ENCODE results near the gene WBP1. TPM values are rescaled to one million over a fixed set of nuclear protein-coding genes. Genes with fewer than 3 reads are reported as not detected.

WBP1 gene
- total RNA-seq, 6 experiments from 2014 or later = 51.0 to 73.1 (median 56.7) TPM

- DNase-seq = no peak
- Mint-ChIP-seq H3K27ac (0 out of 2 replicates have a peak within 1 kb of the TSS, but pooled peaks have one; percentile 37), H3K36me3 (ENCODE audit: low read depth) (peaks cover 6% of the 10 kb centered on the region), H3K27me3 (ENCODE audit: insufficient read depth) (peaks cover 19% of the 10 kb centered on the region), H3K4me1 (ENCODE audit: low read depth) (peaks cover 31% of the 10 kb centered on the region), H3K4me3 (peak within 1 kb of the TSS; percentile 88), H3K9me3 (no peaks in the 10 kb centered on the region)
- TF ChIP-seq CTCF (IDR thresholded peaks at IDR 0.05) = no peak
Measured at GRCh38 chr2:74499267-74499939, 41.2 kb downstream of the WBP1 start, which contains the start of gene LBX2. TSS of gene LBX2 (minus strand) at chr2:74499603. CDS start at chr2:74499537, 66 bp downstream.

- no peaks in the 10 kb centered on the region for H3K9me3 Mint-ChIP-seq
- peaks cover 19% of the 10 kb centered on the region for H3K27me3 Mint-ChIP-seq (ENCODE audit: insufficient read depth)
- H3K27ac Mint-ChIP-seq = no peak overlapping the region
- DNase-seq = no peak
- H3K4me1 Mint-ChIP-seq (ENCODE audit: low read depth) = peaks cover 37% of the 10 kb centered on the region
- peak overlapping the region; percentile 88; the same call in 1 of the 2 replicates for H3K4me3 Mint-ChIP-seq
- no peak for TF ChIP-seq CTCF (IDR thresholded peaks at IDR 0.05)
- H3K36me3 Mint-ChIP-seq (ENCODE audit: low read depth) = peaks cover 12% of the 10 kb centered on the region
Measured at GRCh38 chr2:74499940-74500577, 41.8 kb downstream of the WBP1 start.

GRCh38 chr2:74500578-74500946 is 42.3 kb downstream of the WBP1 start:
- peaks cover 42% of the 10 kb centered on the region for H3K4me1 Mint-ChIP-seq (ENCODE audit: low read depth)
- TF ChIP-seq CTCF (IDR thresholded peaks at IDR 0.05) = no peak

GRCh38 chr2:74501335-74502071 is 43.3 kb downstream of the WBP1 start:
- TF ChIP-seq CTCF (IDR thresholded peaks at IDR 0.05) = no peak
- peak overlapping the region; percentile 84; the same call in 1 of the 2 replicates for H3K4me3 Mint-ChIP-seq
- no peak for DNase-seq
- peaks cover 18% of the 10 kb centered on the region for H3K36me3 Mint-ChIP-seq (ENCODE audit: low read depth)
- peaks cover 17% of the 10 kb centered on the region for H3K27me3 Mint-ChIP-seq (ENCODE audit: insufficient read depth)
- H3K27ac Mint-ChIP-seq = no peak overlapping the region
- no peaks in the 10 kb centered on the region for H3K9me3 Mint-ChIP-seq
- H3K4me1 Mint-ChIP-seq (ENCODE audit: low read depth) = peaks cover 50% of the 10 kb centered on the region

More at GRCh38 chr2:74500578-74500946, 42.3 kb downstream of the WBP1 start:
- Mint-ChIP-seq H3K27me3 (ENCODE audit: insufficient read depth) (peaks cover 17% of the 10 kb centered on the region), H3K9me3 (no peaks in the 10 kb centered on the region), H3K27ac (no peak overlapping the region), H3K4me3 (no peak overlapping the region), H3K36me3 (ENCODE audit: low read depth) (peaks cover 15% of the 10 kb centered on the region)
- no peak for DNase-seq

- peak overlapping the region; percentile 84 for H3K4me3 Mint-ChIP-seq
- peaks cover 54% of the 10 kb centered on the region for H3K4me1 Mint-ChIP-seq (ENCODE audit: low read depth)
- TF ChIP-seq CTCF (IDR thresholded peaks at IDR 0.05) = no peak
- H3K9me3 Mint-ChIP-seq = no peaks in the 10 kb centered on the region
- peaks cover 17% of the 10 kb centered on the region for H3K27me3 Mint-ChIP-seq (ENCODE audit: insufficient read depth)
- peaks cover 22% of the 10 kb centered on the region for H3K36me3 Mint-ChIP-seq (ENCODE audit: low read depth)
- H3K27ac Mint-ChIP-seq = peak overlapping the region; percentile 85; the same call in 1 of the 2 replicates
- no peak for DNase-seq
Measured at GRCh38 chr2:74502147-74502719, 44.0 kb downstream of the WBP1 start.
